RPMI7951 (cell line): ENCODE results near the gene PROZ. TPM values are rescaled to one million over a fixed set of nuclear protein-coding genes. Genes with fewer than 3 reads are reported as not detected.
"Not testable (repeated sequence)": the region's sequence is repeated elsewhere in the genome, so short reads cannot be mapped to it uniquely, and the experiment has no call there.

Experiments
- DNase-seq: peaks from one replicate; pipeline ENCODE4 v3.0.0-alpha.2; 2012; ENCODE audit warnings: low read depth
- total RNA-seq: library from RNA; depleted of rRNA; stranded (reverse); fragments of >200 nt; shearing (Covaris generic); gene quantifications from 2 replicates; pipeline ENCODE4 v1.2.3, GENCODE V29; 2014; rRNA removed

Gene PROZ, protein sequence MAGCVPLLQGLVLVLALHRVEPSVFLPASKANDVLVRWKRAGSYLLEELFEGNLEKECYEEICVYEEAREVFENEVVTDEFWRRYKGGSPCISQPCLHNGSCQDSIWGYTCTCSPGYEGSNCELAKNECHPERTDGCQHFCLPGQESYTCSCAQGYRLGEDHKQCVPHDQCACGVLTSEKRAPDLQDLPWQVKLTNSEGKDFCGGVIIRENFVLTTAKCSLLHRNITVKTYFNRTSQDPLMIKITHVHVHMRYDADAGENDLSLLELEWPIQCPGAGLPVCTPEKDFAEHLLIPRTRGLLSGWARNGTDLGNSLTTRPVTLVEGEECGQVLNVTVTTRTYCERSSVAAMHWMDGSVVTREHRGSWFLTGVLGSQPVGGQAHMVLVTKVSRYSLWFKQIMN
- not detected in 2 replicates for total RNA-seq

DNA sequence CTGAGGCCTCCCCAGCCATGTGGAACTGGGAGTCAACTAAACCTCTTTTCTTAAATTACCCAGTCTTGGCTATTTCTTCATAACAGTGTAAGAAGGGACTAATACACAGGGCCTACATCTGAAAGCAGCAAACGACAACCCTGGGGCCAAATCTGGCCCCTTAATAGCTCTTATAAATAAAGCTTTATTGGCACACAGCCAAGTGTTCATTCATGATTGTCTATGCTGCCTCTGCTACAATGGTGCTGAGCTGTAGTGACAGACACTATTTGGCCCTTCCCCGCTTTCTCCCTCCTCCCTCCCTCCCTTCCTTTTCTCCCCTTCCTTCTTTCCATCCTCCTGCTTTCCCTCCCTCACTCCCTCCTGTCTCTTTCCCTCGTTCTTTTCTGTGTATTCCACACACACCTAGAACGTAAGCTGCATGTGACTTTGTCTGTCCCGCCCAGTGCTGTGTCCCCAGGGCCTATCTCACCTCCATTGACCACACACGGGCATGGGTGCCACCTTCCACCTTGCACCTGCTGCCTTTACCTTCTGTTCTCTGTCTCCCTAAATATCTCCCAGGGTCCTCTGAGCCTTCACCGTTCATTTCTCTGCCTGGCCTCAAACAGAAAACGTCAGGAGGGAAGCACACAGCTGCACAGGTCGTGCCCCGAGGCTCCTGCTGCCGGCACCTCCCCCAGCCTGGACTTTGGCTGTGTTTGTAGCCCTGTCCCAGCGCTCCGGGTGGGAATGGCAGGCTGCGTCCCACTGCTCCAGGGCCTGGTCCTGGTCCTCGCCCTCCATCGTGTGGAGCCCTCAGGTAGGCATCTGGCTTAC lies at the start of gene PROZ:
PROZ (plus strand) TSS at position 720 of the 819 bp plus-strand sequence; CDS start at position 733, 13 bp downstream.
- DNase-seq, result no peak

DNA sequence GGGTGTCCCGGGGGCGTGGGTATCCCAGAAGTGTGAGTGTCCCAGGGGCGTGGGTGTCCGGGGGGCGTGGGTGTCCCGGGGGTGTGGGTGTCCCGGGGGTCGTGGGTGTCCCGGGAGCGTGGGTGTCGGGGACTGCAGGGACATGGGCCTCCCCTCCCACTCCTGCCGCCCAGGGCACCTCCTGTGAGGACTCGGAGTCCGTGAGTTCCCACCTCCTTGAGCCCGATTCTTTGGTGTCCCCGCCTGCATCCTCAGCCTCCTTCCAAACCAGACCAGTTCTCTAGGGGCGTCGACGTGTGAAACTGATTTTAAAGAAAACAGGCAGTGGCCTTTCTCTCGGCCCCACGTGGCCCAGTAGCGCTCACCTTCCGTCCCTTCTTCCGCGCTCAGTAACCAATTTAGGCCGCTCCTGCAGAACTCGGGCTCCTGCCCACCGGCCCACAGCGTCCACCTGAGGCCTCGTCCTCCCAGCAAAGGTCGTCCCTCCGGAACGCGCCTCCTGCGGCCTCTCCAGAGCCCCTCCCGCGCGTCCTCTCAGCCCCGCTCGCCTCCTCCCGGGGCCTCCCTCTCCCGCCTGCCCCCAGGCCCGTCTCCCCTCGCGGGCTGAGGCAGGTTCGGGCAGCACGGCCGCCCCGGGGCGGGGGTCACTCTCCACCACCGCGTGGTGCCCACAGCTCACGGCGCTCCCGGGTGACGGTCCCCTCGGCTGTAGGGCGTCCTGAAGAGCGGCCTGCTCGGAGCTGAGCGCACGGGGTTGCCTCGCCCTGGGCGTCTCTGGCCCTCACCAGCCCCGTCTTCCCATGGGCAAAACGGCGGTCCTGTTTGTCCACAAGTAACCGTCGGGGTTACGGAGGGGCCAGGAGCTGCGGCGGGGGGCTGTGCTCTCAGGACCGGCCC lies 49.0 kb upstream of the PROZ start:
- no peak for DNase-seq

DNA sequence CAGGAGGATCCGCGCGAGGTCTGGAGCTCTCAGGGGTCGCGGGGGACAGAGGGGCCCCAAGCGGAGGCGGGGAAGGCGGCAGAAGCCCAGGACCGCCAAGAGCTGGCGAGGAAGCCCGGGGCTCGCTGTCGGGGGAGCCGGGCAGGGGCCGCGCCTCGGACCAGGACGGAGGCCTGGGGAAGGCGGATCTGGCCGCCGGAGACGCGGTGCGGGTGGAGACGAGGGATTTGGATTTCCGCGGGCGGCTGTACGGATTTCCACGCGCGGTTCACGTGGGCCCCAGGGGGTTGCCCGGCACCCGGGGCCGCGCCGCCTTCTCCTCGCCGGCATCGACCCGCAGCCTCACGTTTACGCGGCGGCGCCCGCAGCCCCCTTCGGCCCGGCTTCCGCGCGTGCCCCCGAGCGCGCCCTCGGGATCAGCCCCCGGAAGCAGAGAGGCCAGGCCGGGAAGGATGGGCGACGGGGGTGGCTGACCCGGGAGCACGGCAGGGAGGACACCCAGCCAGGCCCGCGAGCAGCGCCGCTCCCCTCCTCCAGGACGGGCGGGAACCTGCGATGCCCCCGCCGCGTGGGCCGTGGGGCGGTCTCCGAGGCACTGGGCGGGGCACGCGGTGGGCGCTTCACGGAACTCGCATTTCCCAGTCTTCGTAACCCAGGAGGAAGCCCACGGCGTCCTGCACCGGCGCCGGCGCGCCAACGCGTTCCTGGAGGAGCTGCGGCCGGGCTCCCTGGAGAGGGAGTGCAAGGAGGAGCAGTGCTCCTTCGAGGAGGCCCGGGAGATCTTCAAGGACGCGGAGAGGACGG lies 48.2 kb upstream of the PROZ start:
- DNase-seq, result no peak

DNA sequence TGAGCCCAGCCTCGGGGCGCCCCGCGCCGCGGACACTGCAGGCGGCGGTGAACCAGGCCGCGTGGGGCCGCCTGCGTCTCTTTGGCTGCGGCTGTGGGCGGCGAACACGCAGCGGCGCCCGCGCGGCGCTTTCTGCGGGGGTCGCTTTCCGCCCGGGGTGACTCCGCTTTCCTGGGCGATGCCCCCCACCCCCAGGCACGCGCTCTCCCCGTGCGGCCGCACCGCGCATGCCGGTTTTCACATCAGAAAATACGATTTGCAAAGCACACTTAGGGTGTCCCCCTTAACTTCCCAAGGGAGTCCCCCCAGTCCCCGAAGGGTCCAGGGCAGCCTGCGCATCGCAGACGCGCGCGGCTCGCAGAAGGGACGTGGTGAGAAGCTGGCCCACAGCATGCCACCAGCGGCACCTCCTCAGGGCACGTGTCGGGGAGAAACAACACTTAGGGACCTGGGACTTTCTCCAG lies 47.6 kb upstream of the PROZ start:
- no peak for DNase-seq

DNA sequence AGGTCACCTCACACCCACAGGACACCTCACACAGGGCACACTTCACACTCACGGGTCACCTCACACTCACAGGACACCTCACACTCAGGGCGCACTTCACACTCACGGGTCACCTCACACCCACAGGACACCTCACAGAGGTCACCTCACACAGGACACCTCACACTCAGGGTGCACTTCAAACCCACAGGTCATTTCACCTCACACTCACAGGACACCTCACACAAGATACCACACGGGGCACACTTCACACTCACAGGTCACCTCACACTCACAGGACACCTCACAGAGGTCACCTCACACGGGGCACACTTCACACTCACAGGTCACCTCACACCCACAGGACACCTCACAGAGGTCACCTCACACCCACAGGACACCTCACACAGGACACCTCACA lies 46.6 kb upstream of the PROZ start:
- DNase-seq, result not testable (repeated sequence)

DNA sequence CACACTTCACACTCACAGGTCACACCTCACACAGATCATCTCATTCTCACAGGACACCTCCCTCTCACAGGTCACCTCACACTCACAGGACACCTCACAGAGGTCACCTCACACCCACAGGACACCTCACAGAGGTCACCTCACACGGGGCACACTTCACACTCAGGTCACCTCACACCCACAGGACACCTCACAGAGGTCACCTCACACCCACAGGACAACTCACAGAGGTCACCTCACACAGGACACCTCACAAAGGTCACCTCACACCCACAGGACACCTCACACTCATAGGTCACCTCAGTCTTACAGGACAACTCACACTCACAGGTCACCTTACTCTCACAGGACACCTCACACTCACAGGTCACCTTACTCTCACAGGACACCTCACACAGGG lies 46.0 kb upstream of the PROZ start:
- not testable (repeated sequence) for DNase-seq

DNA sequence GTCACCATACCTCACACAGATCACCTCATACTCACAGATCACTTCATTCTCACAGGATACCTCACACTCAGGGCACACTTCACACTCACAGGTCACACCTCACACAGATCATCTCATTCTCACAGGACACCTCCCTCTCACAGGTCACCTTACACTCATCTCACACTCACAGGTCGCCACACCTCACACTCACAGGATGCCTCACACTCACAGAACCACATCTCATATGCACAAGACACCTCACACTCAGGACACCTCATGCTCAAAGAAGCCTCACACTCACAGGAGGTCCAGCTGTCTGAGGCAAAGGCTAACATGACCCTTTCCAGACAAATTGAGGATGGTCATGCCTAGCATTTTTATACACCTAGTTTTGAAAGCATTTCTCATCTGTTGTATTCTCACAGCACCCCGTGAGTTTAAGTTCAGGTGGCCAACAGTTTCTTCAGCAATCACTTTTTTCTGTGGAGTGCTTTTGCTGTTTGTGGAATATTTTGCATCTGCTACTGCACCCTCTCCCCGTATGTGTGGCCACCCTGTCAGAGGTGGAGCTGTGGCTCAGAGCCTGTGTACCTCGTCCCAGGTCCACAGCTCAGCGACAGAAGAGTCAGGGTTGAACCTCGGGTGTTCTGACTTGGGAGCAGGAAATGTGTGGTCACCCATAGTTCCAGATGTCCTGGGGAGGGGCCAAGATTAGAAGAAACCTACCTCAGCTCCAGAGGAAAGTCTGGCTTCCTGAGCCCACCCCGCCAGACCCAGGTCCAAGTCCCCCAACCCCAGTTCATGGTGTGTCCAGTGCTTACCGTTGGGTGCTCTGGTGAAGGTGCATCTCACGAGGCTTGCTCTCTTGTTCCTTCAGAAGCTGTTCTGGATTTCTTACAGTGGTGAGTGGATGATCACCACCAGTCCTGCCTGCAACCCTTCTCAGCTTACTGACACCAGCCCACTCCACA lies 45.3 kb upstream of the PROZ start:
- DNase-seq, result no peak

DNA sequence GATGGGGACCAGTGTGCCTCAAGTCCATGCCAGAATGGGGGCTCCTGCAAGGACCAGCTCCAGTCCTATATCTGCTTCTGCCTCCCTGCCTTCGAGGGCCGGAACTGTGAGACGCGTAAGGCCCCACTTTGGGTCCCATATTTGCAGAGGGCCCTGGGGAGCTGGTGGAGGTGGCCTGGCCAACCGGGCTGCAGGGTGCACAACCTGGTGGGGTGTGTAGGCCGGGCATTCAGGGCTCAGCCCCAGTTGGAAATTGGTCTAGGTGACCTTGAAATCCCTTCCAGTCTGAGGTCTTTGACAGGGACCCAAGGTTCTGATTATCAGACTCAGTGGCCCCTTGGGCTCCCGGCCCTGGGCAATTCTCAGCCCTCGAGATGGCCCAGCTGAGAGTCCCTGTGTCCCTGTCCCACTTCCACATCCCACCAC lies 44.6 kb upstream of the PROZ start:
- no peak for DNase-seq

DNA sequence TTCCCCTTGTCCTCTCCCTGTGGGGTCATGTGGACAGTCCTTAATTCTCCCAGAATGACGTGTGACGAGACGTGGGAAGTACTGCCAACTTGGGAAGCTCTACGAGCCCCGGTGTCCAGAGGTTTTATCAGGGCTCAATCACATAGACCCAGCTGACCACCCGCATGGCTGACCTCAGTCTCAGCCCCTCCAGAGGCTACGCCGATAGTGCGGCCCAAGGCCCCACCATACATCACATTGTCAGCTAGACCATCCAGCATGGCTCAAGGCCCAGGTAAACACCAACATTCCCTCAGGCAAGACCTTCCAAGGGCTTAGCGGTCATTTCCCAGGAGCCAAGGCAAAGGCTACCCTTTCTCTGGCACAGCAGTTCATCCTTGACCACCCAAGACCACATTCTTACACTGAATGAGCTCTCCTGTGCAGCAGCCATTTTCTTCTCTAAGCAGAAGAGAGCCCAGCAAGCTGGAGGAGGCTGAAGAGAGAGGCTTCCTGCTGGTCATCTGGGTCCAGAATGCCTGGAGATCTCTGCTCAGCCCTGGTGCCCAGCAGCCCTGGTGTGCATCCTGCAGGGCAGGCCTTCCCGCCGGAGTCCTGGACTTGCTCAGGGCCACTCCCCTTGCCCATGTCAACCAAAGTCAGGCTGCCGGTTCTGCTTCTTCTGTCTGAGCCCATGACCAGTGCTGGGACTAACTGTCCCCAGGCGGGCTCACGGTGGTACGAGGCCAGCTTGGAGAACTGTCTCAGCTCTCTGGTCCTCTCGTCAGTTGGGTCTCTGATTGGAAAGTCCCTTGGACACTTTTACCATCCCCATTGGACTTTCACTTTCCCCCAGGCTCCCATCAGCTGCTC lies 43.7 kb upstream of the PROZ start:
- no peak for DNase-seq

DNA sequence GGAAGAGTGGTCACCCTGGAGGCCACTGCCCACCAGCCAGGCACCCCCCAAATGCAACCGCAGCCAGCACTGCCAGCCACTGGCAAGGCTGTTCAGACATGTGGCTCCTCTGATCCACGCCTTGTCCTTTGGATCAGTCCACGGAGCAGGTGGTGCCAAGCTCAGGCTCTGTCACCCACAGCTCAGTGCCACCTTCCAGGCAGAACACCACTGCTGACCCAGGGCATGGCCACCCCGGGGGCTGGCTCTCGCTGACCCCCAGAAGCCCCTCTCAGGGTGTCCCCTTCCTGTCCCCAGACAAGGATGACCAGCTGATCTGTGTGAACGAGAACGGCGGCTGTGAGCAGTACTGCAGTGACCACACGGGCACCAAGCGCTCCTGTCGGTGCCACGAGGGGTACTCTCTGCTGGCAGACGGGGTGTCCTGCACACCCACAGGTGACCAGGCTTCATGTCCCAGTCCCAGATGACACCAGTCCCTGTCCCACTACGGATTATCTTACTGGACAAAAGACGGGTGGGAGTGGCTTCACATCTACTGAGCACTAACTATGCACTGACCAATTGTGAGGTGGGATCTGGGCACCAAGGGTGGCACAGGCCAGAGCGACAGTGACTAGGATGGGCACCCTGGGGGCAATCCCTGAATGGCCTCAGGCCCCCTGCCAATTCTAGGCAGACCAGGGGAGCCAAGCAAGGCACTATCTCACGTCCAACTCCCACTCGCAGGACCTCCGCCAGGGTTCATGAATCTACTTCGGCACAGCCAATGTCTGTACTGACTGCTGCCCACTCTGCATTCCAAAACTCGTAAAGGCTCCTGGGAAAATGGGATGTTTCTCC lies 42.9 kb upstream of the PROZ start:
- no peak for DNase-seq

DNA sequence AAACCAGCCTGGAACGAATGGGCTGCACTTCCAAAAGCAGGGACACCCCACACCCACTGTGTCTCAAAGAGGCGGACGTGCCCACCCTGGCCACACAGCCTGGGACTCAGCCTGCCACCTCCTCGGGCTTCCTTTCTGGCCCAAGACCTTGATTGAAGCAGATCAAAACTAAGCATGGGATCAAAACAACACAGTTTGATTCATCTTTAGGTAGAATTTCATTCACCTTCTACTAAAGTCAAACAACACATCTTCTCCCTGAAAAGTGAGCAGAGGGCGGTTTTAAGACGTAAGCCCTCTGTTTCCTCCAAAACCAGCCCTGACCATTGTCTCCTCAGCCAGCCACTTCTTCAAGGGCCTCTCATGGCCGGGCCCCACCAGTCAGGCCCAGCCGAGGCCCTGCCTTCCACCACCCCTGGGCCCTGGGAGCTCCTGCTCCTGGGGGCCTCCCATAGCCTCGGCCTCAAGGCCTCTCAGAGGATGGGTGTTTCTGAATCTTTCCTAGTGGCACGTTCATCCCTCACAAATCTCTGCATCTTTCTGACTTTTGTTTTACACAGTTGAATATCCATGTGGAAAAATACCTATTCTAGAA lies 42.1 kb upstream of the PROZ start:
- no peak for DNase-seq

DNA sequence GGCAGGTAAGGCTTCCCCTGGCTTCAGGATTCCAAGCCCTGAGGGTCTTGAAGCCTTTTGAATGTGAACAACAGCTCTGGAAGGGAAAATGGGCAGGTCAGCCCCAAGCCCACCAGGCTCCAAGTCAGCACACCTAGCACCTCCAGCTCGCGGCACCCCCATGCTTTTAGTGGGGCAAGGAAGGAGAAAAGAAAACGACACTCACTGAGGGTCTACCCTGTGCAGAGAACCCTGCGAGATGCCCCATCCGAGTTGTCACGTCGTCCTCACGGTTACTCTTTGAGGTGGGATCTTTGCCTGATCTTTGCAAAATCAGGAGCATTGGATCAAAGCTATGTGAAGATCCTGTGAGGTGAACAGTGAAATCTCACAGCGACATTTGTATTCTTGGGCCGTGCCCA lies 41.6 kb upstream of the PROZ start:
- no peak for DNase-seq

DNA sequence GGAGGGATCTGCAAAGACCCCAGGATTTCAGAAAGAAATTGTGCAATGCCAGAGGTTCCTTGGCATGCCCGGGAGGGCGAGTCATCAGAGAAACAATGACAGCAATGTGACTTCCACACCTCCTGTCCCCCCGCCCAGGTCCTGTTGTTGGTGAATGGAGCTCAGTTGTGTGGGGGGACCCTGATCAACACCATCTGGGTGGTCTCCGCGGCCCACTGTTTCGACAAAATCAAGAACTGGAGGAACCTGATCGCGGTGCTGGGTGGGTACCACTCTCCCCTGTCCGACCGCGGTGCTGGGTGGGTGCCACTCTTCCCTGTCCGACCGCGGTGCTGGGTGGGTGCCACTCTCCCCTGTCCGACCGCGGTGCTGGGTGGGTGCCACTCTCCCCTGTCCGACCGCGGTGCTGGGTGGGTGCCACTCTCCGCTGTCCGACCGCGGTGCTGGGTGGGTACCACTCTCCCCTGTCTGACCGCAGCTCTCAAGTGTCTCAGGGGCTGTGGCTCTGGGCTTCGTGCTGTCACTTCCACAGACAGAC lies 41.0 kb upstream of the PROZ start:
- DNase-seq, result no peak

DNA sequence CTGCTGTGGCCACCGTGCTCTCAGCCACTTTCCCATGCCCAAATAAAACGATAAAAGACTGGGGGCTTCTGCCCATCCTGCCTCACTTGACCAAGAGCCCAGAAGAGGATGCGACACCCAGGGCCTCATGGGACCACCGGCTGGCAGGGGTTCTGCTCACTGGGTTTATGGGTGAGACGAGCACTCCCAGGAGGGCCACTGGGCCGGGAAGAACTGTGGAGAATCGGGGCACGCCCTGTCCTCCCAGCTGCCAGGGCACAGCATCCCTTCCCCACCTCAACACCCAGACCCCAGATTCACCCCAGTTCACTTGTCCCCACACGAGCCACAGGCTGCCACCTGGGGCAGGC lies 40.6 kb upstream of the PROZ start:
- DNase-seq, result no peak

DNA sequence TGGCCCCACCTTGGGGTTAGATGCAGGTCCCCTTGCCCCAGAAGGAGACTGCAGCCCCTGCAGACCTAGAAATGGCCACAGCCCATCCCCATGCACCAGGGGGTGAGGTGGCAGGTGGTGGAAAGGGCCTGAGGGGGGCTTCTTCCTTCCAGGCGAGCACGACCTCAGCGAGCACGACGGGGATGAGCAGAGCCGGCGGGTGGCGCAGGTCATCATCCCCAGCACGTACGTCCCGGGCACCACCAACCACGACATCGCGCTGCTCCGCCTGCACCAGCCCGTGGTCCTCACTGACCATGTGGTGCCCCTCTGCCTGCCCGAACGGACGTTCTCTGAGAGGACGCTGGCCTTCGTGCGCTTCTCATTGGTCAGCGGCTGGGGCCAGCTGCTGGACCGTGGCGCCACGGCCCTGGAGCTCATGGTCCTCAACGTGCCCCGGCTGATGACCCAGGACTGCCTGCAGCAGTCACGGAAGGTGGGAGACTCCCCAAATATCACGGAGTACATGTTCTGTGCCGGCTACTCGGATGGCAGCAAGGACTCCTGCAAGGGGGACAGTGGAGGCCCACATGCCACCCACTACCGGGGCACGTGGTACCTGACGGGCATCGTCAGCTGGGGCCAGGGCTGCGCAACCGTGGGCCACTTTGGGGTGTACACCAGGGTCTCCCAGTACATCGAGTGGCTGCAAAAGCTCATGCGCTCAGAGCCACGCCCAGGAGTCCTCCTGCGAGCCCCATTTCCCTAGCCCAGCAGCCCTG lies 40.0 kb upstream of the PROZ start:
- no peak for DNase-seq

DNA sequence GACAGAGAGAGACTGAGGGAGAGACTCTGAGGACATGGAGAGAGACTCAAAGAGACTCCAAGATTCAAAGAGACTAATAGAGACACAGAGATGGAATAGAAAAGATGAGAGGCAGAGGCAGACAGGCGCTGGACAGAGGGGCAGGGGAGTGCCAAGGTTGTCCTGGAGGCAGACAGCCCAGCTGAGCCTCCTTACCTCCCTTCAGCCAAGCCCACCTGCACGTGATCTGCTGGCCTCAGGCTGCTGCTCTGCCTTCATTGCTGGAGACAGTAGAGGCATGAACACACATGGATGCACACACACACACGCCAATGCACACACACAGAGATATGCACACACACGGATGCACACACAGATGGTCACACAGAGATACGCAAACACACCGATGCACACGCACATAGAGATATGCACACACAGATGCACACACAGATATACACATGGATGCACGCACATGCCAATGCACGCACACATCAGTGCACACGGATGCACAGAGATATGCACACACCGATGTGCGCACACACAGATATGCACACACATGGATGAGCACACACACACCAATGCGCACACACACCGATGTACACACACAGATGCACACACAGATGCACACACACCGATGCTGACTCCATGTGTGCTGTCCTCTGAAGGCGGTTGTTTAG lies 39.2 kb upstream of the PROZ start:
- no peak for DNase-seq
